GM23248 (cell line): ENCODE data around the gene TMED1. TPM values are rescaled to one million over a fixed set of nuclear protein-coding genes. Genes with fewer than 3 reads are reported as not detected.

ENCODE experiments used
- DNase-seq: peaks from one replicate; pipeline ENCODE4 v3.0.0-alpha.2; 2015
- H2AFZ ChIP-seq: fragments of 200-600 bp; sonication (generic); 2 replicates; pipeline ENCODE4 v1.6.1; 2016; ENCODE audit warnings: antibody characterized with exemption
- H3F3A ChIP-seq: fragments of 200-600 bp; sonication (generic); 2 replicates; pipeline ENCODE4 v1.6.1; 2016; ENCODE audit warnings: mild to moderate bottlenecking, antibody characterized with exemption, mixed run types; ENCODE audit not compliant: insufficient read depth
- H3K27ac ChIP-seq: fragments of 200-600 bp; sonication (generic); 2 replicates; pipeline ENCODE4 v1.5.1; 2016; ENCODE audit warnings: mild to moderate bottlenecking
- H3K27me3 ChIP-seq: fragments of 200-600 bp; sonication (generic); replicated peaks from 2 replicates; pipeline ENCODE4 v1.6.1; 2016; ENCODE audit warnings: mild to moderate bottlenecking; ENCODE audit not compliant: insufficient read depth
- H3K36me3 ChIP-seq: fragments of 200-600 bp; sonication (generic); 2 replicates; pipeline ENCODE4 v1.6.1; 2016; ENCODE audit warnings: low read depth, mild to moderate bottlenecking
- H3K4me1 ChIP-seq: fragments of 200-600 bp; sonication (generic); 2 replicates; pipeline ENCODE4 v1.6.1; 2016; ENCODE audit warnings: mild to moderate bottlenecking; ENCODE audit not compliant: insufficient read depth
- H3K4me2 ChIP-seq: fragments of 200-600 bp; sonication (generic); one replicate; pipeline ENCODE4 v1.6.1; 2016; ENCODE audit warnings: mild to moderate bottlenecking; ENCODE audit not compliant: unreplicated experiment
- H3K4me3 ChIP-seq: fragments of 200-600 bp; sonication (generic); 2 replicates; pipeline ENCODE4 v1.5.1; 2016; ENCODE audit warnings: mild to moderate bottlenecking
- H3K79me2 ChIP-seq: fragments of 200-600 bp; sonication (generic); 2 replicates; pipeline ENCODE4 v1.6.1; 2016; ENCODE audit warnings: mild to moderate bottlenecking; ENCODE audit not compliant: insufficient read depth
- H3K9ac ChIP-seq: fragments of 200-600 bp; sonication (generic); 2 replicates; pipeline ENCODE4 v1.6.1; 2016; ENCODE audit warnings: mild to moderate bottlenecking
- H3K9me2 ChIP-seq: fragments of 200-600 bp; sonication (generic); 2 replicates; pipeline ENCODE4 v1.6.1; 2016; ENCODE audit warnings: mixed run types, mild to moderate bottlenecking, moderate library complexity; ENCODE audit not compliant: insufficient read depth
- H3K9me3 ChIP-seq: fragments of 200-600 bp; sonication (generic); one replicate; pipeline ENCODE4 v1.6.1; 2017; ENCODE audit warnings: low read depth
- H4K20me1 ChIP-seq: fragments of 200-600 bp; sonication (generic); 2 replicates; pipeline ENCODE4 v1.6.0; 2016; ENCODE audit not compliant: insufficient read depth
- EZH2 ChIP-seq: fragments of 200-600 bp; sonication (generic); IDR thresholded peaks from 2 replicates; pipeline ENCODE4 v1.6.1; 2018; ENCODE audit warnings: antibody characterized with exemption, mild to moderate bottlenecking; ENCODE audit not compliant: insufficient read depth, poor library complexity, severe bottlenecking
- EZH2phosphoT487 ChIP-seq: fragments of 200-600 bp; sonication (generic); IDR thresholded peaks from 2 replicates; pipeline ENCODE4 v1.6.1; 2018; ENCODE audit warnings: antibody characterized with exemption, moderate library complexity, mild to moderate bottlenecking, low read depth; ENCODE audit not compliant: insufficient read depth
- WGBS, 2 experiments: methylation state at CpG; one replicate each; pipeline ENCODE4 v1.1.6; 2015 to 2017; ENCODE audit warnings: low lambda C conversion rate in 2 of 2, low coverage in 1 of 2; ENCODE audit errors: missing lambda C conversion rate in 2 of 2; 5-methylcytosine and 5-hydroxymethylcytosine counted together
- in situ Hi-C: fragments of 300-500 bp; cut with MboI; formaldehyde crosslinking; loops from 2 replicates; pipeline ENCODE4 v1.15.0; 2020
- polyA plus RNA-seq: library from polyadenylated mRNA; unstranded; fragments of >200 nt; fragmentation: Nextera tagmentation; extraction: Ambion mirVana; gene quantifications from 2 replicates; pipeline ENCODE4 v1.2.1, GENCODE V29; 2016
- total RNA-seq: library from RNA; depleted of rRNA; stranded (reverse); fragments of >200 nt; shearing (Covaris generic); gene quantifications from 2 replicates; pipeline ENCODE4 v1.2.3, GENCODE V29; 2014

Gene TMED1
- total and polyA plus RNA-seq, 2 experiments from 2014 or later, result 66.4 to 68.2 TPM

- no peaks in the 10 kb centered on the region for H4K20me1 ChIP-seq
- WGBS, 2 experiments, result 83 to 84% methylated on average over 28 of the region's 28 CpGs
- H3K4me2 ChIP-seq, result no peak overlapping the region
- no peaks in the 10 kb centered on the region for H3K9me3 ChIP-seq
- no peak overlapping the region for H3K4me3 ChIP-seq
- no peaks in the 10 kb centered on the region for H3K36me3 ChIP-seq
- no peaks in the 10 kb centered on the region for H3K79me2 ChIP-seq
- in situ Hi-C loops, result no loop called here
- 0 out of 2 replicates have a peak, but pooled peaks cover 6% of the 10 kb centered on the region for H3K4me1 ChIP-seq
- H3K9ac ChIP-seq, result no peak overlapping the region
- DNase-seq, result no peak
- no peak overlapping the region for H2AFZ ChIP-seq
- H3K9me2 ChIP-seq, result no peaks in the 10 kb centered on the region
- H3F3A ChIP-seq, result peaks cover 7% of the 10 kb centered on the region; the same call in 1 of the 2 replicates
- no peak for TF ChIP-seq EZH2
- TF ChIP-seq EZH2phosphoT487, result no peak
- H3K27me3 ChIP-seq, result no peaks in the 10 kb centered on the region
- no peak overlapping the region for H3K27ac ChIP-seq
Measured at GRCh38 chr19:10831987-10832938, 3.7 kb downstream of the TMED1 start.

GRCh38 chr19:10830931-10831779 is 4.9 kb downstream of the TMED1 start:
- 84 to 86% methylated on average over 26 to 27 of the region's 33 CpGs for WGBS, 2 experiments
- Histone ChIP-seq H4K20me1 (no peaks in the 10 kb centered on the region), H3K9me3 (no peaks in the 10 kb centered on the region), H3K4me3 (no peak overlapping the region), H3F3A (peaks cover 7% of the 10 kb centered on the region; the same call in 1 of the 2 replicates), H2AFZ (no peak overlapping the region), H3K27ac (no peak overlapping the region), H3K36me3 (no peaks in the 10 kb centered on the region), H3K27me3 (no peaks in the 10 kb centered on the region), H3K4me1 (no peaks in the 10 kb centered on the region), H3K4me2 (no peak overlapping the region), H3K9ac (no peak overlapping the region), H3K9me2 (no peaks in the 10 kb centered on the region), H3K79me2 (no peaks in the 10 kb centered on the region)
- no peak for TF ChIP-seq EZH2phosphoT487
- no peak for TF ChIP-seq EZH2
- in situ Hi-C loops, result no loop called here
- no peak for DNase-seq

GRCh38 chr19:10830370-10830769 is 5.6 kb downstream of the TMED1 start:
- DNase-seq, result no peak
- Histone ChIP-seq H3K9ac (no peak overlapping the region), H4K20me1 (no peaks in the 10 kb centered on the region), H2AFZ (no peak overlapping the region), H3K4me1 (no peaks in the 10 kb centered on the region), H3K4me2 (no peak overlapping the region), H3K9me2 (no peaks in the 10 kb centered on the region), H3F3A (peaks cover 7% of the 10 kb centered on the region; the same call in 1 of the 2 replicates), H3K9me3 (no peaks in the 10 kb centered on the region), H3K79me2 (no peaks in the 10 kb centered on the region), H3K27me3 (no peaks in the 10 kb centered on the region), H3K36me3 (no peaks in the 10 kb centered on the region), H3K27ac (no peak overlapping the region), H3K4me3 (no peak overlapping the region)
- WGBS, 2 experiments, result 88 to 95% methylated on average over 7 of the region's 7 CpGs
- in situ Hi-C loops, result no loop called here
- TF ChIP-seq EZH2phosphoT487, result no peak
- TF ChIP-seq EZH2, result no peak

- Histone ChIP-seq H3K79me2 (no peaks in the 10 kb centered on the region), H3K36me3 (no peaks in the 10 kb centered on the region; the same call in 1 of the 2 replicates), H3K9ac (no peak overlapping the region), H3F3A (peaks cover 7% of the 10 kb centered on the region; the same call in 1 of the 2 replicates), H3K27ac (no peak overlapping the region), H2AFZ (no peak overlapping the region), H3K9me2 (no peaks in the 10 kb centered on the region), H3K27me3 (no peaks in the 10 kb centered on the region), H3K4me3 (no peak overlapping the region), H3K9me3 (no peaks in the 10 kb centered on the region), H3K4me2 (no peak overlapping the region), H3K4me1 (no peaks in the 10 kb centered on the region), H4K20me1 (no peaks in the 10 kb centered on the region)
- no peak for DNase-seq
- WGBS, 2 experiments, result 88 to 98% methylated on average over 9 to 13 of the region's 16 CpGs
- TF ChIP-seq EZH2 (no peak), EZH2phosphoT487 (no peak)
- in situ Hi-C loops, result no loop called here
Measured at GRCh38 chr19:10829967-10830366, 6.0 kb downstream of the TMED1 start.
